ENCODE measurements around the gene PPARG.

- no peak for TF ChIP-seq CTCF (IDR thresholded peaks at IDR 0.05)
- TF ChIP-seq POLR2A (IDR thresholded peaks at IDR 0.05) = no peak
- TF ChIP-seq EP300 (IDR thresholded peaks at IDR 0.05) = no peak
Measured at GRCh38 chr3:12325586-12326515, 37.0 kb downstream of the PPARG start.
